Stimulated activated CD4-positive, alpha-beta T cell treated with anti-CD3 and anti-CD28 coated beads, TNF-alpha, amount 100 ng/mL, for 1 hour (primary cell): ENCODE results near the gene OSBPL5.

ENCODE experiments used
- DNase-seq, 3 donors: peaks; one replicate each; pipeline ENCODE4 v3.0.0-alpha.2; 2020; ENCODE audit warnings: low read depth in 3 of 3, low spot score in 1 of 3

The OSBPL5 gene

GRCh38 chr11:3060436-3061025 lies 104.6 kb downstream of the OSBPL5 start:
- no peak for DNase-seq

DNA sequence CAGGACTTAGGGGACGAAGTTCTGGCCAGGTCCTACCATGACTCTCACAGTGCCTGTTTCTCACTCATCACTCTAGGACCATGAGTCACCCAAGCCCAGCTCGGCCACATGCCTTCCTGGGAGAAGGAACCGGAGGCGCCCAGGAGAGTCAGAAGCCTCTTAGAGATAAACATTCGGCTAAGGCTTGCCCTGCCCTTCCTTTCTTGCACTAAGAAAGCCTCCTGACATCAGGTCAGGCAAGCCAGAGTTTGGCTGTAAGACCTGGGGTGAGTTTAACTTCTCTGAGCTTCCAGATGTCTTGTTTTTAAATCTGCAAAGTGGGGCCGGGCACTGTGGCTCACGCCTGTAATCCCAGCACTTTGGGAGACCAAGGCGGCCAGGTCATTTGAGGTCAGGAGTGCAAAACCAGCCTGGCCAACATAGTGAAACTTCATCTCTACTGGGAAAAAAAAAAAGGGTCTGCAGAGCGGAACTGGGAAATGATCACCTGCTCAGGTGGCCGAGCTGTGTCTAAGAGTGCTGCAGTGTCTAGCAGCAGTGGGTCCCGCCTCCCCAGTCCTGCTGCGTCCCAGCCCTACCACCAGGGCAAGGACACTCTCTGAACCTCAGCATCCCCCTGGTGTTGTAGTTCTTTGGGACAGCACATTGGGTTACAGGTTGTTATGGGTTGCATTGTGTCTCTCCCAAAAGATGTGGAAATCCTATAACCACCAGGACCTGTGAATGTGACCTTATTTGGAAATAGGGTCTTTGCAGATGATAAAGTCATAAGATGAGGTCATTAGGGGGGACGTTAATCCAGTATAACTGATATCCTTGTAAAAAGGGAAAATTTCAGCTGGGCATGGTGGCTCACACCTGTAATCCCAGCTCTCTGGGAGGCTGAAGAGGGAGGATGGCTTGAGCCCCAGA lies 106.1 kb downstream of the OSBPL5 start:
- no peak for DNase-seq

GRCh38 chr11:3057069-3057963 lies 107.8 kb downstream of the OSBPL5 start, which contains the start of gene CARS1:
TSS of gene CARS1 (minus strand) at chr11:3057423. CDS start at chr11:3057367, 56 bp downstream.
- peak; percentile 78 to 86 (median 82) for DNase-seq

- no peak for DNase-seq
These were observed 108.6 kb downstream of the OSBPL5 start for GRCh38 chr11:3056296-3057068.

- DNase-seq = no peak
These were observed 109.2 kb downstream of the OSBPL5 start for GRCh38 chr11:3055891-3056290.

GRCh38 chr11:3052567-3052966 lies 112.5 kb downstream of the OSBPL5 start:
- no peak for DNase-seq

DNA sequence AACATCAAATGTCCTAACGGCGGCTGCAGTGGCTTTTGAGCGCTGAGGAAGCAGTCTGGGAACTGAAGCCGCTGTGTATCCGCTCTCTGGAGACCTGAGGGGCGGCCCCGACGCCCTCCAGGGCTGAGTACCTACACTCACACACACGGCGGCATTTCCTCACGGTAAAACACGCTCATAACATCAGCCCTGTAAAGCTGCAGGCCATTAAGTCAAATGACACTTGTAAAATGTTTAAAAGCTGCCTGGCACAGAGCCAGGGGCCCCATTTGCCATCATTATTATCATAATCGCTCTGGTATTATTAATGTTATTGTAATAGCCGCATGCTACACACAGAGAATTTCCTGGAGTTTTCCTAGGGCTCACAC lies 113.0 kb downstream of the OSBPL5 start:
- no peak for DNase-seq

GRCh38 chr11:3051196-3052108 lies 113.7 kb downstream of the OSBPL5 start:
- DNase-seq = no peak

DNA sequence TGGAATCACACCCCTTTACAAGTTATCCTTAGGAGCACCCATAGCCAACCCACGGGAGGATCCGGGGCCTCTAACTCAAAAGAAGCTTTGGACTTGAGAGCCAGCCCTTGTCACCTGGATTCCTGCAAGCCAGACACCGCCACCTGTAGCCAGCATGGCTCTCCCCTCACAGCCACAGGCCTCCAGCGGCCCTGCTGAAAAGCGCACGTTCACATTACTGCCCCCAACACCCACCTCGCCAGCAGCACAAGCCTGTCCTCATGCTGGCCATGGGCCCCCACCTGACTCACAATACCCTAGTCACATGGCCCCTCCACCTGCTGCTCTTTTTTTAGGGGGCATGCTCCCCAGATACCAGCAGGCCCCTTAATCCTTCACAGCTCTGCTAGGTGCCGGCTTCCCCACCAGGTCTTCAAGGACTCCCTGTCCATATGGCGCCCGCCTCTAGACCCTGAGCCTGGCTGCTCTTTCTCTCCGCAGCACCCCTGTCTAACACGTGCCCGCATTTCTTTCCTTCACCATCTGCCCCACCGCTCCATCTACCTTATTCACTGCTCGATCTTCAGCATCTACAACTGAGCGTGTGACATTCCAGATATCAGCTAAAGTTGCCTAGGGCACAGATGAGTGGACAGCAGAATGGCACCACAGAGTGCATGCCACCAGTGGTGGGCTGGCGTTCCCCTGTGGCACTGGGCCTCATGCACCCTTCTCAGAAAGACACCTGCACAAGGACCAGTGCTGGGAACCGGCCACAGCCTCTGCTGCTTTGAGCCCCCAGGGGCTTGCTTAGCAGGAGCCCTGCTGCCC lies 114.5 kb downstream of the OSBPL5 start:
- no peak for DNase-seq

GRCh38 chr11:3049430-3050243 lies 115.5 kb downstream of the OSBPL5 start:
- peak; percentile 27 to 66 (median 39) for DNase-seq

DNA sequence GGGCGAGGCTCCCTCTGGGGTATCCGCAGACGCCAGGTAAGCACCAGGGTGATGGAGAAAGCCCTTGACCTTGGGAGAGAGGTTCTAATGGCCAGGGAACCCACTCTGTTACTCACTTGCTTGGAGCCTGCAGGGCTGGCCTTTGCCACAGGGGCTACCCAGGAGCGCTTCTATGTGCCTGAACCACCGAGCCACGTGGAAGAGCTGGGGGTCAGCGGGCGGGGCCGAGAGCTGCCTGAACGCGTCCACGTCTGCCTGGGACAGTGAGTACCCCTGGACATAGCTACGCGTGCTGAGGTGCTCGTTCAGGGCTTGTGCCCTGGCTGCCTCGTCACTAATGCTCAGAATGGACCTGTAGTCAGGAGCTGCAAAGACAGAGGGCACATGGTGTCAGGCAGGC lies 117.5 kb downstream of the OSBPL5 start:
- DNase-seq = no peak

- DNase-seq = no peak
These were observed 118.5 kb downstream of the OSBPL5 start for GRCh38 chr11:3046641-3047040.

GRCh38 chr11:3046190-3046589 lies 118.9 kb downstream of the OSBPL5 start:
- no peak for DNase-seq

DNA sequence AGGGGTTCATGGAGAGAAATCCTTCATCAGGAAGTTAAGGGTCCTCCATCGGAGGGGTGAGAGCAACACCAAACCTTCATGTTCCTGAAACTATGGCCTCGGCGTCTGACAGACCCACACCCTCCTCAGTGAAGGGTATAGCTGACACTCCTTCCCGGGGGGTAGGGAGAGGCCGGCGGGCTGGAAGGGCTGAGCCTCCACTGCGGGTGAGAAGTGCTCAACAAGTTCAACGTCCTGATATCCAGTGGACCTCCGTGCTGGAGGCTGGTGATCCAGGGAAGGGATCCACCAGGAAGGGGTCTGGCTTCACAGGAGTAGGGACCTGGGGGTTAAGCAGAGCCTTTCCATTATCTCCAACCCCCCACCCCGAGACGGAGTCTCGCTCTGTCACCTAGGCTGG lies 120.2 kb downstream of the OSBPL5 start:
- DNase-seq = no peak

- no peak for DNase-seq
These were observed 121.1 kb downstream of the OSBPL5 start for GRCh38 chr11:3044004-3044403.

- no peak for DNase-seq
These were observed 121.7 kb downstream of the OSBPL5 start for GRCh38 chr11:3043315-3043871.

DNA sequence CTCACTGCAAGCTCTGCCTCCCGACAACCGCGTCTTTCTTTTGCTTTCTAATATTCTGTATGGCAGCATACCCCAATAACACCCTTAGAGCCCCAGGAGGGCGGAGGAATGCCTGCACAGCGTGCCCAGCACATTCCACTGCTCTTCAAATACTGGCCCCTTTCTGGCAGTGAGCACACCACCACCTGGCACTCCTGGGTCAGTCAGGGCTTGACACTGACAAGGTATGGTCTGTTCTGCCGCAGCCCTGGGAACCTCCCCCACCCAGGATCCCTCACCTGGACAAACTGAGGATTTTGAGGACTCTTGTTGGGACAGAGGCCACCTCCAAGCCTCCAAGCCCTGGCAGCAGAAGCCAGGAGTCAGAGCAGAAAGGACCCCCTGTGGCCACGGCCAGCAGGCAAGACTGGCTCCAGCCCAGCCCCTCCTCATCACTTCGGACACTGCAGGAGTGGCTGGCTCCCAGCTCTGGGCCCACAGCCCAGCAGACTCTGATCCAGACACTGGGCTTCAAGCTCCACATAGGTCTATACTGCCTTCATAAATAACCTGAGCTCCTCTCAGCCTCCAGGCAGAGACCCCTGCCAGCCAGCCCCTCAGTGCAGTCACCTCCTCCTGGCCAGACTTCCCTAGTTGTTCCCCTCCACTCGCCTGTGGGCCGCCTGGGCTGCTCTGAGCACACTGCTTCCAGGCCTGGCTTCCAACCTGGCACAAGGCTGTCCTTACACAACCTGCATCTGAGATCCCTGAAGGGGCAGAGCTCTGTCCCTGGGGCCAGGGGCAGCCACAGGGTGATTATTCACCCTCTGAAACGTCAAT lies 122.4 kb downstream of the OSBPL5 start:
- DNase-seq = no peak
